Prostate gland (tissue), 2 donors: Measurements from ENCODE around the gene NID1. TPM values are rescaled to one million over a fixed set of nuclear protein-coding genes. Genes with fewer than 3 reads are reported as not detected.

Experiments
- DNase-seq: peaks from one replicate; pipeline ENCODE4 v3.0.0-alpha.2; 2019; ENCODE audit warnings: low spot score
- H3K27ac ChIP-seq, 2 donors: fragments of 200-600 bp; sonication (generic); 2 replicates each; pipeline ENCODE4 v1.5.1; 2017 to 2019
- H3K27me3 ChIP-seq: fragments of 200-600 bp; sonication (generic); replicated peaks from 2 replicates; pipeline ENCODE4 v1.5.1; 2019; ENCODE audit not compliant: insufficient read depth
- H3K36me3 ChIP-seq, 2 donors: fragments of 200-600 bp; sonication (generic); 1 replicate in 1 of 2; 2 replicates in 1 of 2; pipeline versions ENCODE4 v1.5.1 to v1.8.1; 2017 to 2019
- H3K4me1 ChIP-seq: fragments of 200-600 bp; sonication (generic); replicated peaks from 2 replicates; pipeline ENCODE4 v1.5.1; 2019
- H3K4me3 ChIP-seq, 2 donors: fragments of 200-600 bp; sonication (generic); 2 replicates each; pipeline ENCODE4 v1.5.1; 2017 to 2019
- H3K9me3 ChIP-seq: fragments of 200-600 bp; sonication (generic); 2 replicates; pipeline ENCODE4 v1.5.1; 2017
- CTCF ChIP-seq, 4 experiments: fragments of 200-600 bp in 2 of 4; fragments of 450-650 bp in 2 of 4; sonication (generic) in 2 of 4; IDR thresholded peaks; 1 replicate in 3 of 4; 2 replicates in 1 of 4; pipeline ENCODE4 v1.5.1; 2016 to 2019; ENCODE audit warnings: antibody characterized with exemption in 4 of 4, mild to moderate bottlenecking in 2 of 4, moderate library complexity in 2 of 4
- POLR2A ChIP-seq: fragments of 450-650 bp; IDR thresholded peaks from one replicate; pipeline ENCODE4 v1.6.1; 2016; ENCODE audit warnings: antibody characterized with exemption, mild to moderate bottlenecking
- POLR2AphosphoS5 ChIP-seq: sonication (generic); formaldehyde crosslinking; IDR thresholded peaks from one replicate; pipeline ENCODE4 v1.6.1; 2017; ENCODE audit warnings: antibody characterized with exemption
- WGBS: methylation state at CpG from one replicate; pipeline ENCODE4 v1.1.5; 2018; 5-methylcytosine and 5-hydroxymethylcytosine counted together
- intact Hi-C: fragments of 100-400 bp; cut with DNase I; formaldehyde crosslinking; loops from one replicate; pipeline ENCODE4 v1.14.2; 2022
- total RNA-seq, 2 donors: library from RNA; depleted of rRNA; stranded (reverse); fragments of >200 nt; gene quantifications; one replicate each; pipeline ENCODE4 v1.1.0, GENCODE V29; 2016

NID1 gene
- total RNA-seq, 2 donors from 2014 or later = 21.6 to 74.9 TPM

DNA sequence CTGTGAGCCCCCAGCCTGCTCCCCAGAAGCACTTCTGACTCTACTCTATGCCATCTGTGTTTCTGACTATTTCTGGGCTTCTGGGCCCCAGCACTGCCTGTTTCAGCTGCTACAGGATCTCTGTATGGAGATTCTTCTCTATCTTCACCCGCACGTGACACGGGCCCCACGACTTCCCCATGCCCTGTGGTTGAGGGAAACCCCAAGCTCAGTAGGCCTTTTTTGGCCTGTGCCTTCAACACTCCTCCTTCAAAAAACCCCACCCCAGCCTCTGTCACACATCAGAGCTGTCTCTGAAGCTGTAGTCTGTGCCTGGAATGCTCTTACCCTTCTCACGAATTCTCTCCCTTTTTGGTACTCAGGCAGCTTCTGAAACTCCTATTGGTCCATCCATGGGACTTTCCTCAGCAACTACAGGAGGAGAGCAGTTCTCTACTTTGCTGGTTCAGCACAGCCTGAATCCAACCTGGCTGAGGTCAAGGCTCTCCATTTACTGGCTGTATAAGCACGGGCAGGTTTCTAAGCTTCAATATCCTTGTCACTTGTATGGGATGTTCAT, 2.0 kb upstream of the NID1 start:
- DNase-seq = peak; percentile 14
- TF ChIP-seq POLR2AphosphoS5 = peak; percentile 45
- TF ChIP-seq POLR2A = no peak
- Histone ChIP-seq H3K27me3 (no peaks in the 10 kb centered on the region), H3K27ac (peak overlapping the region; percentile 86 to 92), H3K36me3 (no peaks in the 10 kb centered on the region), H3K4me1 (no peaks in the 10 kb centered on the region), H3K9me3 (no peaks in the 10 kb centered on the region), H3K4me3 (no peak overlapping the region)
- intact Hi-C loops = loop anchor here (5.0 to 10.0 kb wide), 2 partner anchors 50 to 202 kb away; partner anchors contain the start of gene LYST
- WGBS = 81% methylated on average over 6 of the region's 6 CpGs

DNA sequence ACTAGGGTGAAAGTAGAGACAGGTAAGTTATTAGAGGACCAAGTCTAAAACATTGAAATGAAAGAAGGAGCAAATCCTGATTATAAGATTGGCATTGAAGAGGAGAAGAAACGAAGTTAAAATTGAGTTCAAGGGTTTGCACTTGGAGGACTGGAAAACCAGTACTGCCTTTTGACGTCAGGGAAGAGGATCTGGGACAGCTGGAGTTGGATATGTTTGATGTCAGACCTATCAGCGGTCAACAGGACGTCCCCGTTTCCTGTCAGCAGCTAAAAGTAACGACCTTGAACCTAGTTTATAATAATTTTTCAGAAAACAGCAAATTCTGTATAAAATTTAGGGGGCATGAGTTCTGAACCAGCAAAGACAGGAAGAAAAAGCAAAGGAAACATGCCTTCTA, 1.2 kb upstream of the NID1 start:
- Histone ChIP-seq H3K27me3 (no peaks in the 10 kb centered on the region), H3K9me3 (no peaks in the 10 kb centered on the region), H3K27ac (peak overlapping the region; percentile 86 to 92), H3K36me3 (no peaks in the 10 kb centered on the region), H3K4me3 (peak overlapping the region in 1 of 2 donors; percentile 61), H3K4me1 (no peaks in the 10 kb centered on the region)
- DNase-seq = no peak
- TF ChIP-seq CTCF (IDR thresholded peaks at IDR 0.05) (no peak), POLR2AphosphoS5 (no peak), POLR2A (no peak)
- WGBS = 66% methylated on average over 6 of the region's 6 CpGs
- intact Hi-C loops = loop anchor here (5.0 to 10.0 kb wide), 2 partner anchors 49 to 201 kb away; partner anchors contain the start of gene LYST

DNA sequence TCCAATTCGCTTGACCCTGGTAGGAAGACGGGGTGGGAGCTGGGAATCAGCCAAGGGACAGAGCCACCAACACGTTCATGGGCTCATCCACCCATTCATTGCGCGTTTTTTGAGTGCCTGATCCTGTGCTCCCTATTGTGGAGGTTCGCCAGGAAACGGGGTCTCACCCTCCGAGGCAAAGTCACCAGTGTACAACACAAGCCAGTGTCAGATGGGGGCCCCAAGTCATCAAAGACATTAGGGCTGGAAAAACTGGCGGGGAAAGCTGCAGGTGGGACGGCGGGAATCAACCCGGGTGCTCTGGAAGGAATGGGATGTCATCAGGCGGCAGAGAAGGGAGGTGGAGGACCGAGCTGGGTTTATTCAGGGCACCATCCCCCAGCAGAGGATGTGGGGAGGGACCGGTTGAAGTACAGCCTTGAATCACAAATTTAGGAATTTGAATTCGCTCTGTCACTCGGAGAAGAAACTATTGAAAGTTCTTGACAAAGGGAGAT, 667 bp upstream of the NID1 start:
- 24% methylated on average over 17 of the region's 17 CpGs for WGBS
- no peak for TF ChIP-seq POLR2A
- no peak for TF ChIP-seq POLR2AphosphoS5
- no peak for TF ChIP-seq CTCF (IDR thresholded peaks at IDR 0.05)
- no peaks in the 10 kb centered on the region for H3K27me3 ChIP-seq
- intact Hi-C loops = loop anchor here (5.0 to 10.0 kb wide), 2 partner anchors 48 to 201 kb away; partner anchors contain the start of gene LYST
- no peaks in the 10 kb centered on the region for H3K9me3 ChIP-seq
- no peaks in the 10 kb centered on the region for H3K36me3 ChIP-seq
- H3K27ac ChIP-seq = peak overlapping the region; percentile 86 to 92
- H3K4me1 ChIP-seq = no peaks in the 10 kb centered on the region
- no peak for DNase-seq
- H3K4me3 ChIP-seq = peak overlapping the region; percentile 61 to 82

DNA sequence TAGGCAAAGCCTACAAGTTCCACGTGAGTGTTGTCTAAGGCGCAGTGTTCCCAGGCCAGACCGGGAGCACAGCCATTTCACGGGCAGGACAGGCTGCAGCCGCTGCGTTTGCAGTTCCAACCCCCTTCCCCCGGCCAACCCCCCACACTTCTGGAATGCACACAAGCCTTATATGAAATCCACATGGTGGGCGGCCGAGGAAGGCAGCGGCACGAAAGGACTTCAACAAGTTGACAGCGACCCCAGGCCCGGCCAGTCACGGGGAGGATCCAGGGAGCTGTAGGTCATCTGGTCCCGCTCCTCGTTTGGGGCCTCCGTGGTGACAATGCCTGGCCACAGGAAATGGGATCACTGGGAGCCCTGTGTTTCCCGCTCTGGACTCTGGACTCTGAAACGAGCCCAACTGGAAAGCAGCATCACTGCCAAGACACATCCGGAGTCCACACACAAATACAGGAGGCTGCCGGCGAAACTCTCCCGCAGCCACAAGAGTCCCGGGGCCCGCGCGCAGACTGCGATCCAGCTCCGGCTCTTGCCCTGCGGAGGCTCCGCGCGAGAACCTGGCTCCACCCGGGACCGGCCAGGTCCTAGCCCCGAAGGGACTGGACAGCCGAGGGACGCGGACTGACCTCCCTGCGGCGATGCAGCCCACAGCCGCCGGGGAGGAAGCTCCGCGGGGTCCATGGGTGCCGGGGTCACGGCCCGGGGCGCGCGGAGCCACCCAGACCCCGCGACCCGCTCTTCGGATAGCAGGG, 794 bp downstream of the NID1 start:
- peak overlapping the region; percentile 61 to 82 for H3K4me3 ChIP-seq
- peak; percentile 12 for DNase-seq
- H3K4me1 ChIP-seq = no peaks in the 10 kb centered on the region
- H3K36me3 ChIP-seq = no peaks in the 10 kb centered on the region
- no peak for TF ChIP-seq CTCF (IDR thresholded peaks at IDR 0.05)
- TF ChIP-seq POLR2A = no peak
- no peak for TF ChIP-seq POLR2AphosphoS5
- no peaks in the 10 kb centered on the region for H3K9me3 ChIP-seq
- 2% methylated on average over 42 of the region's 55 CpGs for WGBS
- H3K27me3 ChIP-seq = no peaks in the 10 kb centered on the region
- H3K27ac ChIP-seq = peak overlapping the region; percentile 86 to 92
- intact Hi-C loops = loop anchor here (10.0 kb wide), 1 partner anchor 199 kb away; the partner anchor contains the start of gene LYST

GRCh38 chr1:236063551-236063918, 1.4 kb downstream of the NID1 start:
- Histone ChIP-seq H3K36me3 (no peaks in the 10 kb centered on the region), H3K4me3 (peak overlapping the region; percentile 61 to 82), H3K27ac (peak overlapping the region; percentile 86 to 92), H3K4me1 (no peaks in the 10 kb centered on the region), H3K27me3 (no peaks in the 10 kb centered on the region), H3K9me3 (no peaks in the 10 kb centered on the region)
- WGBS = 51% methylated on average over 5 of the region's 6 CpGs
- no peak for TF ChIP-seq POLR2A
- intact Hi-C loops = loop anchor here (10.0 kb wide), 1 partner anchor 199 kb away; the partner anchor contains the start of gene LYST
- no peak for DNase-seq
